GM21529 (cell line): ENCODE measurements around the gene STAT6.
A peak's percentile ranks its signal among the peaks of the same experiment; 100 is the strongest.
"Not testable (repeated sequence)": the region's sequence is repeated elsewhere in the genome, so short reads cannot be mapped to it uniquely, and the experiment has no call there.

Source experiments
- ATAC-seq: cut with Tn5 transposase; IDR thresholded peaks from one replicate; pipeline ENCODE4 v1.9.1; 2021; ENCODE audit not compliant: unreplicated experiment

STAT6 gene

DNA sequence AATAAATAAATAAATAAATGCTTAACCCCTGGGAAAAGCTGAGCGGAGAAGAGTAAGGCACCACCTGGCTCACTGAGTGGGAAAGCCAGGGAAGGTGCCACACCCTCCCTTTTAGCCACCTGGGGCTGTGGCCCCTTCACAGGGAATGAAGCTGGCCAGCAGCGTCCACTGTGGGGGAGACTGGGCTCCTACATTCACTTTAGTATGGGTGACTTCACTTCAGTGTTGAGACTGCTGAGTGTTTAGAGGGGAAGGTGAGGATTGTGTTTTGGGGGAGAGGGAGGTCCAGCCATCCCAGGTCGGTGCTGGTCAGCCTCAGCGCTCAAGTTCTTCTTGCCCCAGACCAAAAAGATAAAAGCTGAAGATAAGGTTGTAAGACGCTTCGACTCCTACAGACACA, 20.7 kb downstream of the STAT6 start:
- no peak for ATAC-seq

DNA sequence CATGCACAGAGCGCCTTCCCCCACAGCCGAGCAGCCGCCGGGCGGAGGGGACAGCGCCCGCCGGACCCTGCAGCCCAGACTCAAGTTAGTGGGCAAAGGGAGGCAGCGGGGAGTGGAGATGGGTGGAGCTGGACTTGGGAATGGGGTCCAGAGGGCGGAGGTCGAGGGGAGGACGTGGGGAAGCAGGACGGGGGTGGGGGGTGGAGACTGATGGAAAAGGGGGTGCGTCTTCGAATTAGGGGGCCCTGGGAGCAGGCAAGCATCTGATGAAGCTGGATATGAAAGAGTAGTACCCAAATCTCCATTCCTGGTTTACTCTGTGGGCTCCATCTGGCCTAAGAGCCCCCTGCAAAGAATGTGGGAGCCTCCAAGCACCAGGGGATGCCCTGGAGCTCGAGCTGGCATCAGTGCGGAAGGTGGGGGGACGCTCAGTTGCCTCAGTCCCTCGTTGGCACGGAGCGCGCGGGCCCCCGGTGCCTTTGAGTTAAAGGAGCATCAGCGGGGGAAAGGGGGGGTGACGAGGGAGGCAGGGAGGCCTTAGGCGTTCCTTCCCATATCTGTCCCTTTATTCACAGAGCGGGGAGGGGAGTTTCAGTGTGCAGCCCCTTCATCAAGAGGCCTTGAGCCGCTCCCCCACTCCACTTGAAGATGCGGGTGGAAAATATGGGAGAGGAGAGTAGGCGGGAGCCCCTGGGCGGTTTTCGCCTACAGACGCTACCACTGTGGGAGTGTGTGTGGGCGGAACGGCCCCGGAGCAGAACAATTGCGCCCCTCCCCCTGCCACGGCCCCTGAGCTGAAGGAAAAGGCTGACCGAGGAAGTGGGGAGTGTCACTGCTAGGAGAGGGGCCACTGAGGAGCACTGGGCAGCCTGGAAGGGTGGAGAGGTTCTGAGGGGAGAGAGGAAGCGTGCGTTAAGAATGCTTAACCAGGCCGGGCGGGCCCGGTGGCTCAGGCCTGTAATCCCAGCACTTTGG, 21.6 kb downstream of the STAT6 start:
- no peak for ATAC-seq

DNA sequence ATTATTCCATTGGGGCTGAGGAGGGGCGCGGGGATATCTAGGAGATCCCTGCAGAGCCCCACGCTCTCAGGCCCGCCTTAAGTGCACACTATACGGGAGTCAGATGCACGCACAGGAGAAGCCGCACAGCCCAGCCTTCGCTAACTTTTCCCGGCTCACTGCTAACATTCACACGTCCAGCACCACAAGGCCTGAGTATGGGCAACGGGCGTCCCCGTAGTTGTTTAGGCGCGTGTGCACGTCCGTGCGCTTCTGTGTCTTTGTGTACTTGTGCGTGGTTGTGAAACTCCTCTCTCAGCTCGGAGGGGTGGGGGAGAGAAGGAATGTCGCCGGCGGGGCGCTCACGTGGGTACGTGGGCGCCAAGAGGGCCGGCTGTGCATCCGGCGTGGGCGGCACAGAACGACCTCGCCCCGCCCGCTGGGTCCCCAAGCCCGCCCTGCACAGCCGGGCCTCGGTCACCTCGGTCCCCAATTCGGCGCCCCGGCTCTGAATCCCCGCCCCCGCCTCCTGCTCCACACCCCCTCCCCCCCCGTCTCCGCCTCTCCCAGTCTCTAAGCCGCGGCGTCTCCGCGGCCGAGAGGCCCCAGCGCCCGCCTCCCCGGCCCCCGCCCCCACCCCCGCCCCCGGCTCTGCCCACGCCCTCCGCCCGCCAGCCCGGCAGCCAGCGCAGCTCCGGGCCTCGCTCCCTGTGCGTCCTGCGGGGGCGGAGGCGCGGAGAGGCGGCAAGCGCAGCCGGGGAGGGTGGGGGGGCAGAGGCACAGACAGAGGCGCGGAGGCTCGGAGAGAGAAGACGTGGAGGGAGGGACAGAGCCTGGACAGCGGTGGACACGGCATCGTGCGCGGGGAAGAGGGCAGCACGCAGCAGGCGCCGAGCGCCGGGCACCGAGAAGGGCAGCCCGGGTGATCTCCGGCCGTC, 22.6 kb downstream of the STAT6 start, which contains the start of gene NAB2:
Gene NAB2, plus strand, starts transcription at position 761 of the 917 bp plus-strand sequence. CDS start 158 bp downstream, outside the sequence.
- peak; percentile 49 for ATAC-seq

DNA sequence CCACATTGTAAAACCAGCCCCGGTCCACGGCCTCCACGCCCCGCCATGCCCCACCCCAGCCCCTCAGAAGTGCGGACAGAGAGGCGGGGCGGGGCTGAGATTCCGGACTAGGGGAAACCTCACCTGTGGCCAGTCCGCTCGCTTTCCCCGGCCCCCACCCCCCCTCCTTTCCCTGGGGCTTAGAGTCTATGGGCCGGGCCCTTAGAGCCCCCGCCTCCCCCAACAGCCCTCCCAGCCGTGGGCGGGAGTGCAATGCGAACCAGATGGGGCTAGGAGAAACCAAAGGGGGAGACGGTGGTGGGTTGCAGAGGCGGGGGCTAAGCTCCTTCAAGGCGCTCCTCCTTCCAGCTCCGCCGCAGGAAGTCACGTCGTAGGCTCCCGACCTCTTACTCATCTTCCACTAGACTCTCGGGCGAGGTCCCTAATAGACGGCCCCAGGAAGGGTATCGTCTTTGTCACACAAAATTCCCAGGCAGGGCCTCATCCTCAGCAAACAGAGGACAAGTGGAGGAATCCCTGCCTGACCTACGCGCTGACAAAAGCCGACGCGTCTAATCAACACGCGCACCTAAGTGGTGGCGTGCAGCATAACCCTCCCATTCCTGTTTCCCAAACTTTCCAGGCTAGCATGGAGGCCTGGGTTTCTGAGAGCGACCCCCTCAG, 23.3 kb downstream of the STAT6 start:
- ATAC-seq = peak; percentile 39

DNA sequence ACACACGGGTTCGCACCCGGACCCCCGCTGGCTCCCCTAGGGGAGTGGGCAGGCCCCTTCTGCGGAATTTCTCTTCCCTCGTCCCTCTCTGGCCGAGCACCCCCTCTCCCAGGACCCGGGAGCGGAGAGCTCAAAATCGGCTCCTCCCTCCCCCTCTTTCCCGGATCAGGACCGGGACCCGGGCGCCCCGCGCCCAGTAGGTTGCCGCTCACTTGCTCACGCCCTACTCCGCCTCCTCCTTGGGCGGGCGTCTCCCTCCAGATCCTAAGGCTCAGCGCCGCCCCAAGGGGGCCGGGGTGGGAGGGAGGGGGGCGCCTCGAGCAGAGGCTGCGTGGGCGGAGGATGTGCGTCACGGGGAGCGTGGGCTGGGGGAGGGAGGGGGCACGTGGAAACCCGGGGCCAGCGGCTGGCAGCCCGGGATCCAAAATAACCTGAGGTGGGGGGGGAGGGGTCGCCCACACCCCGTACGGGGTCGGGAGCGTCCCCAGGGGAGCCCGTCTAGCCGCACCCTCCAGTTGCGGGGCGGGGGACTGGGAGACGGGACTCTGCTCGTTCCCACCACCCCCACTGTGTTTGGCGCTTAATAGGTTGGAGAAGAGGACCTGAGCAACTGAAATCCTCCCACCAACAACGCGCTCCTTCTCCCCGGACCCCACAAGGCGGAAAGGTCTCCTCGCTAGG, 24.0 kb downstream of the STAT6 start:
- ATAC-seq = peak; percentile 30

DNA sequence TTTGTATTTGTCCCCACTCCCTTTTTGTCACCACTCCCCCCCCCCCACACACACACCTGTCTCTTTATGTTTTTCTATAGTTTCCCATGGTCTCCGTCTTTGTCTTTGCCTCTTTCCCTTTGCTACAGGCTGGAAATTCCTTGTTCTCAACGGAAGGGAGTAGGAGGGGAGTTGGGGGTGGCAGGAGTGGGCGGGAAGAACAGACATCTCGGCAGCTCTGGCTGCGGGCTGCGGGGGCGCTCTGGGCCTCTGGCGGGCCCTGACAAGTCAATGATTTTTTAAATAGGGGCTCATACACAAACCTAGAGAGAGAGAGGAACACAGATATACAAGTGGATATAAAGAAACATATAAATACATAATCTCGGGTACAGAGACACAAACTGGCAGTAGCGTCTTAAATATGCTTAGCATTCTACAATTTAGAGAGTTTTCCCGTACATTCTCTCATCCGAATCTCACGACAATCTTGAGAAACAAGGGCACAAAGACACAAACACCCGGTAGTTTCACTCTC, 24.6 kb downstream of the STAT6 start:
- no peak for ATAC-seq

DNA sequence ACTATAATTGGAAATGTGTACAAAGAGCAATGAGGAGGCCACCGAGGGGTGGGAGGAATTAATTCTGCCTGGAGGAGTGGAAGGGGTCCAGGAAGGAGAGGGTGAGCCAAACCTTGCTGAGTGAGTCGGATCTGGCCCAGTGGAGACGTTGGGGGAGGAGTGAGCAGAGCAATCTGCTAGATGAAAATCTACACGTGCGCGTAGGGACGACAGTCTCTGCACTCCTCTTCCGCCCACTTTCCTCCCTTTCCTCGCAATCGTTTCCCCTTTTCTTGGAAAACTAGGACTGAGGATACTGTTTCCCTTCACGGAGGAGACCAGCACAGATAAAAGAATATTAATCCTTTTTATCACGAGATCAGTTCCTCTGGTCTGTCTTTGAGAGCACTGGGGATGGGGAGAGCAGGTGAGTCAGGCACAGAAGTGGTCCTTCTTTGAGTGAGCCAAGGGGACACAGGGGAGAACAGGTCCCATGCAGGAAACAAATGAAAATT, 25.1 kb downstream of the STAT6 start:
- no peak for ATAC-seq

DNA sequence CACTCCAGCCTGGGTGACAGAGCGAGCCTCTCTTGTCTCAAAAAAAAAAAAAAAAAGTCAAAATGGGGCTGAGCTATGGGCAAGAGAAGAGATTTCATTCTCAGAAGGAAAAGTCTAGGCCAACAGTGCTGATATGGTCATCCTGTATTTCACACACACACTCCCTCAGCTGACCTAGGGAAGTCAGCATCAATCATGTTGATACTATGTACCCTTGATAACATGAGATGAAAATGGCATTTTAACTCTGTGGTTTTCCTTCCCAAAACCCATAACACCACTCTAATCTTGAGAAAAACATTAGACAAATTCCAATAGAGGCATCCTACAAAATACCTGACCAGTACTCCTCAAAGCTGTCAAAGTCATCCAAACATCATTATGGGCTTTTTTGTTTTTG, 30.3 kb downstream of the STAT6 start:
- no peak for ATAC-seq

DNA sequence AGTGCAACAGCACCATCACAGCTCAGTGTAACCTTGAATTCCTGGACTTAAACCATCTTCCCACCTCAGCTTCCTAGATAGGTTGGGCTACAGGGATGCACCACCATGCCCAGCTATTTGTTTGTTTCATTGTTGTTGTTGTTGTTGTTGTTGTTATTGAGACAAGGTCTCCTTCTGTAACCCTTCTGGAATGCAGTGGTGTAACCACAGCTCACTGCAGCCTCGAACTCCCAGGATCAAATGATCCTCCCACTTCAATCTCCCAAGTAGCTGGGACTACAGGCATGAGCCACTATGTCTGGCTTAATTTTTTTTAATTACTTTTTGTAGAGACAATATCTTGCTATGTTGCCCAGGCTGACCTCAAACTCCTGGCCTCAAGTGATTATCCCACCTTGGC, 31.3 kb downstream of the STAT6 start:
- ATAC-seq = no peak

DNA sequence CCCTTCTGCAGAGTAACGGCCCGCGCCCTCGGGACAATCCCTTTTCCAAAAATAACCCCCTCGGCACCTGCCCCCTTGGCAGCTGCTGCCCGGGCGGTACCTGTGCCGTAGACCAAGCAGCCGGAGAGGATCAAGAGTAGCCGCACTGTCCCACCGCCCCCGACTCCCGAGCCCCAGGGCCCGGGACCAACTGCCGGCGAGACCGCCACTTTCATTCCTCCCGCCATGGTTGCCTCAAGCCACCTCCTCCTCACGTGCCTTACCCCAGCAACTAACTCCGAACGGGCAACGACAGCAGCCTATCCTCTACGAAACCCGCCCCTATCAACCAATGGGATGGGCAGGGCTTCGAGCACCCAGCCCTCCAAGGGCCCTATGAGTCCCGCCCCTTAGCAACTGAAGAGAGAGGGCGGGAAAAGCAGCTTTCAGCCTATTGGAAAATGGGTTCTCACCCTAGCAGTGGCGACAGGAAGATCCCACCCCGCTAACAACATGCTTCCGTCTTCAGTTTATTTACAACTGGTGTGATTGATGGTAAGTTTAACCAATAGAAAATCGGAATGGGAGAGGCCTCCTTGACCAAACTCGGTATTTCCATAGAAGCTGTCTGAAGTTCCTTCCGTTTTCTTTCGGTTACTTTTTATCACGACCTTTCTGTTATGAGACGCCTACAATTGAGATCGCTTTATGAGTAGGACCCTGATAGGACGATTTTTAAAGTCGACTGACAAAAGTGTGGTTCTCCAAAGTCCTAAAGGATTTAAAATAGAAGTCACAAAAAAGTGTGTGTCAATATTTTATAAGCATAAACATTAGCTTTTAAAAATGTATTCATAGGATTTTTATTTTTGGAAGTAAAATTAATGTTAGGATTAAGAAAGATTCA, 32.4 kb downstream of the STAT6 start, which contains the start of gene NEMP1:
Gene NEMP1, minus strand, starts transcription at position 273 of the 886 bp plus-strand sequence. Its CDS starts 46 bp downstream, at position 227.
- peak; percentile 97 for ATAC-seq

DNA sequence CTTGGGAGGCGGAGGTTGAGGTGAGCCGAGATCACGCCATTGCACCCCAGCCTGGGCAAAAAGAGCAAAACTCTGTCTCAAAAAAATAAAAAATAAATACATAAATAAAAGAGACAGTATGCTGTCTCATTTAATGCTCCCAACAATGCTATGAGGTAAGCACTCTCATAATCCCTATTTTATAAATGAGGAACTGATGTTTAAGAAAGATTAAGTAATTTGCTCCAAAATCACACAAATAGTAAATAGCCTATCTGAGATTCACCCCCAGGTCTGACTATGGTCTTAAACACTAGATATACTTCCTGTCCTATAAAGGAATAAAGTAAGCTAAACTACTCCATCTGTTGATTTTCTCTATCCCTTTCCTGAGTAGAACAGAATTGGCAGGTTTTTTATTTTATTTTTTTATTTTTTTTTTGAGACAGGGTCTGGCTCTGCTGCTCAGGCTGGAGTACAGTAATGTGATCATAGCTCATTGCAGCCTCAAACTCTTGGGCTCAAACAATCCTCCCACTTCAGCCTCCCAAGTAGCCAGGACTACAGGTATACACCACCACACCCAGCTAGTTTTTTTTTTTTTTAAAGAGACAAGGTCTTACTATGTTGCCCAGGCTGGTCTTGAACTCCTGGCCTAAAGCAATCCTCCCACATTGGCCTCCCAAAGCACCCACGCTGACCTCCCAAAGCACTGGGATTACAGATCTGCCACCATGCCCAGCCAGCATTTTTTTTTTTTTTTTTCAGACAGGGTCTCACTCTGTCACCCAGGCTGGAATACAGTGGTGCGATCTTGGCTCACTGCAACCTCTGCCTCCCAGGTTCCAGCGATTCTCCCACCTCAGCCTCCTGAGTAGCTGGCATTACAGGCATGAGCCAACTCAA, 37.4 kb downstream of the STAT6 start:
- not testable (repeated sequence) for ATAC-seq

DNA sequence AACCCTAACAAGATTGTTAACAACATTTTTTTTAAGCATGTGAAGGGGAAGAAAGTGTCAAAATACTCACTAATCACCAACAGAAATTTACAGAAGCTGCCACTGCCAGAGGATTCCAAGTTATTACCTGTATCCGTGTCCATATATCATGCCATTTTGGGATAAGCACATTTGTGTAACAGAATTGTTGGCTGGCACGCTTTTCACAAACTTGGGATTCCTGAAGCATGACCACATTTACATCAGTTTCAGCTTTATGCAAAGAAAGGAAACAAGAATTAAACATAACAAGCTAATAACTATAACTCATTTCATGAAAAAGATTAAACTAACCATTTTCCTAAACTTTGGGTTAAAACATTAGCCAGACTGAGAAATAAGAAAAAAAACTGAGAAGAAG, 38.5 kb downstream of the STAT6 start:
- no peak for ATAC-seq

DNA sequence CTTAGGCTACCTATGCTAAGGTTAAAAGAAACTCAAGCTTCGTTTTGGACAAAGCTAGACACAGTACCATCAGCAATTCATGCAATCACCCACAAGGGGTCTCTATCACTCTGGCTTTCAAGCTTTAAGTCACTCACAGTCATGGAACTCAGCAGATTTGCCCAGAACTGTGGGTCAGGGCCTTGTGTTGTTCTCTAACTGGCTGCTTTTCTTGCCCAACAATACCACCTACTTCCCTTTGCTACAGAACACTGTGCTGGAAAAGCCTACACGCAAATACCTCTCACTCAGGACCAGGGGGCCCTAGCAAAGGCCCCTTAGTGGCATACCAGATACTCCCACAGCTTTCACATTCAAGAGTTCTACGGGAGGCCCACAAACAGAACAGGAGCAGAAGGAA, 41.6 kb downstream of the STAT6 start:
- ATAC-seq = peak; percentile 89

DNA sequence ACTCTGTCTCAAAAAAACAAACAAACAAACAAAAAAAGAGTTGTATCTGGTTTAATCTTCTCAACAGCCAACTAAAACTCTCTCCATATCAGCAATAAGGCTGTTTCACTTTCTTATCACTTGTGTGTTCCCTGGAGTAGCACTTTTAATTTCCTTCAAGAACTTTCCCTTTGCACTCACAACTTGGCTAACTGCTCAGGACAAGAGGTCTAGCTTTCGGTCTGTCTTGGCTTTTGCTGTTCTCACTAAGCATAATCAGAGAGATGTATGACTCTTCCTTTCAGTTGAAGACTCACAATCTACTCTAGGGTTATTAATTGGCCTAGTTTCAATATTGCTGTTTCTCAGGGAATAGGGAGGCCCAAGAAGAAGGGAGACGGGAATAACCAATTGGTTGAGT, 44.9 kb downstream of the STAT6 start:
- ATAC-seq = no peak

DNA sequence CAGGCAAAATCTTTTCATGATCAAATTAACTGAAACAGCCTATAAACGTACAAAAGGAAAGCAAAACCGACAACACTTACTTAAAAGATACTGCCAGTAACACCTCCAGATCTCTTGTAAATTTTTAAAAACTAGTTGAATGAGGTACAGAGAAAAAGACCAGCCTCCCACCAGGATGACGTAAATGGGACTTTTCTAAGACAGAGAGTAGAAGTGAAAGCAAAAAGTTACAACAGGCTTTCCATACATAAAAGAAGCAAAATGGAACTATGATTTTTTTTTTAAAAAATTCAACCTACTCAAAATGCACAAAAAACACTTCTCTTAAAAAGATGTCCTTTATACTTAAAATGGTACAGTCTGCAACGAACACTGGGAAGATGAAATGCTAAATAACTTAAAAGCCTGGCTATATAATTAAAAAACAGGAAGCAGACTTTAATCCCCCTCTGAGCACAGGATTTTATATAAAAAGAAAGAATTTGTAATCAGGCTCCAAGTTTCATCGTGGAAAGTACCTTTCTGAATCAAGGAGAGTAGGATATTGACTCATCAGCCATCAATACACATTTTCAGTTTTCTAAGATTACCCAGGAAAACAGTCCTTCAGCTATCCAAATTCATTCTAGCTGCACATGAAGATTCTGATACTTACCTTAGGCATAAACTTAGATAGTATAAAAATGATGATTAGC, 47.0 kb downstream of the STAT6 start:
- peak; percentile 87 for ATAC-seq

DNA sequence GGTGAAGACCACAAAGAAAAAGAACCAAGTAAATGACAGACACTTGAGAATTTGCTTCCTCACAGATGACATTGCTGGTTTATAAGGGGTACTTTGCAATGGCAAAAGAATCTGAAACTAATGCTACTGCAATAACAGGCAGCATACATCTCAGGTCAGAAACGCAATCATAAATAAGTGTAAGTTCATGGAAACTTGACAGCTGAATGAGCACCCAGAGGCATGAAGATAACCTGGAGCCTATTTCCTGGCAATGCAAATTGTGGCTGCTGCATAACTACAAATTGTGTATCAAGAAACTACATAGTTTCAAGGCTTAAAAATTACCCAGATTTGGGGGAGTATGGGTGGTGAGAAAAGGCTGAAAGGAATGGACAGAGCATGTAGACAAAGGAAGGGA, 52.7 kb downstream of the STAT6 start:
- no peak for ATAC-seq

DNA sequence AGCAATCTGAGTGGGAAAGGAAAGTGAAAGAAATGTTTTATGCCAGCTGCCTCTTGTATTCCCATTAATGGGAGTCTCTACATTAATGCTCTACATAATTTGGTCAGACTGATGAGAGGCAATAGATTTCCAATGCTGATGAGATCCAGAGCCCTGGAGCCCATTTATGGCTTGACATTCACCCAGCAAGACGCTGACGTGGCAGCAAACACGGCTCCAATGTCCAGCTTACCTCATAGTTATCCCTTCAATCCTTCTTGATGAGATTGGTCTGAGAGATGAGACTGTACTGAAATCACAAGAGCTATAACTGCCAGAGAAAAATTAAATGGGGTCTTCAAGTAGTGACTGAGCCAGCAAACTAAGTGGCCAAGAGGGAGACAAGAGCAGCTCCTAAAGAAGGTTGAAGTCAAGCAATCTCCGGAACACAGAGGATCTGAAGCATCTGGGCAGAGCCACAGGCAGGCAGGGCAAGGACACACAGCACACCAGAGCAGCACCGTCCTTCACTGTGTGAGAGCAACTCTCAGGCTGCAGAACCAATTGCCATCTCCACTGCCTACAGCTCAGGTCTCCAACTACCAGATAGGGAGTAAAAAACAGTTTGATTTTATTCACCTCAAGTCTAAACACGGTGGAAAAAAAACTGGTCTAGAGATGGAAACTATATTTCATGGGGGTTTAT, 54.0 kb downstream of the STAT6 start:
- no peak for ATAC-seq
